Vagina (tissue), 2 donors: ENCODE data around the gene C13orf46.

Experiments used
- POLR2A ChIP-seq, 2 donors: fragments of 450-650 bp; IDR thresholded peaks; one replicate each; pipeline ENCODE4 v1.6.1; 2017; ENCODE audit warnings: antibody characterized with exemption in 2 of 2, mild to moderate bottlenecking in 2 of 2, moderate library complexity in 2 of 2
- POLR2AphosphoS5 ChIP-seq, 2 donors: sonication (generic); formaldehyde crosslinking; IDR thresholded peaks; one replicate each; pipeline ENCODE4 v1.9.0; 2017; ENCODE audit warnings: antibody characterized with exemption in 2 of 2, mild to moderate bottlenecking in 2 of 2, low read depth in 1 of 2; ENCODE audit not compliant: insufficient read depth in 1 of 2
- TF ChIP-seq, protein P1 (sequence below), 3 experiments: fragments of 450-650 bp in 2 of 3; fragments of 200-600 bp in 1 of 3; sonication (generic) in 1 of 3; IDR thresholded peaks; one replicate each; pipeline ENCODE4 v1.5.1; 2017 to 2019; ENCODE audit warnings: antibody characterized with exemption in 3 of 3, mild to moderate bottlenecking in 2 of 3, moderate library complexity in 2 of 3

DNA sequence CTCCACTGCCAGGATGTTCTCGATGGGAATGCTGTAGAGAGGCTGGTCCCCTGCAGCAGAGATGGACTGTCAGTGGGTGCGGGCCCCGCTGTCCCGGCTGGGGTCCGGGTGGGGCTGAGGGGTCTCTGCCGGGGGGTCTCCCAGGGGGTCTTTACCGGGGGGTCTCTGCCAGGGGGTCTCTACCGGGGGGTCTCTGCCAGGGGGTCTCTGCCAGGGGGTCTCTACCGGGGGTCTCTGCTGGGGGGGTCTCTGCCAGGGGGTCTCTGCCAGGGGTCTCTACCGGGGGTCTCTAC, 25.7 kb upstream of the C13orf46 start:
- TF ChIP-seq, protein P1, sequence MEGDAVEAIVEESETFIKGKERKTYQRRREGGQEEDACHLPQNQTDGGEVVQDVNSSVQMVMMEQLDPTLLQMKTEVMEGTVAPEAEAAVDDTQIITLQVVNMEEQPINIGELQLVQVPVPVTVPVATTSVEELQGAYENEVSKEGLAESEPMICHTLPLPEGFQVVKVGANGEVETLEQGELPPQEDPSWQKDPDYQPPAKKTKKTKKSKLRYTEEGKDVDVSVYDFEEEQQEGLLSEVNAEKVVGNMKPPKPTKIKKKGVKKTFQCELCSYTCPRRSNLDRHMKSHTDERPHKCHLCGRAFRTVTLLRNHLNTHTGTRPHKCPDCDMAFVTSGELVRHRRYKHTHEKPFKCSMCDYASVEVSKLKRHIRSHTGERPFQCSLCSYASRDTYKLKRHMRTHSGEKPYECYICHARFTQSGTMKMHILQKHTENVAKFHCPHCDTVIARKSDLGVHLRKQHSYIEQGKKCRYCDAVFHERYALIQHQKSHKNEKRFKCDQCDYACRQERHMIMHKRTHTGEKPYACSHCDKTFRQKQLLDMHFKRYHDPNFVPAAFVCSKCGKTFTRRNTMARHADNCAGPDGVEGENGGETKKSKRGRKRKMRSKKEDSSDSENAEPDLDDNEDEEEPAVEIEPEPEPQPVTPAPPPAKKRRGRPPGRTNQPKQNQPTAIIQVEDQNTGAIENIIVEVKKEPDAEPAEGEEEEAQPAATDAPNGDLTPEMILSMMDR (IDR thresholded peaks at IDR 0.05), result no peak
- TF ChIP-seq POLR2A (IDR thresholded peaks at IDR 0.05), result no peak
- no peak for TF ChIP-seq POLR2AphosphoS5 (IDR thresholded peaks at IDR 0.05; ENCODE audit: insufficient read depth in 1 of 2, low read depth in 1 of 2)
